Upper lobe of left lung (tissue), 4 donors: ENCODE results near the gene PRELP.

Experiments used
- CTCF ChIP-seq, 6 experiments: fragments of 450-650 bp in 4 of 6; fragments of 200-600 bp in 2 of 6; sonication (generic) in 2 of 6; IDR thresholded peaks; one replicate each; pipeline ENCODE4 v1.5.1; 2016 to 2019; ENCODE audit warnings: antibody characterized with exemption in 6 of 6
- EP300 ChIP-seq, 4 donors: sonication (generic); formaldehyde crosslinking; IDR thresholded peaks; one replicate each; pipeline ENCODE4 v1.5.1; 2017; ENCODE audit warnings: antibody characterized with exemption in 4 of 4, control low read depth in 2 of 4

DNA sequence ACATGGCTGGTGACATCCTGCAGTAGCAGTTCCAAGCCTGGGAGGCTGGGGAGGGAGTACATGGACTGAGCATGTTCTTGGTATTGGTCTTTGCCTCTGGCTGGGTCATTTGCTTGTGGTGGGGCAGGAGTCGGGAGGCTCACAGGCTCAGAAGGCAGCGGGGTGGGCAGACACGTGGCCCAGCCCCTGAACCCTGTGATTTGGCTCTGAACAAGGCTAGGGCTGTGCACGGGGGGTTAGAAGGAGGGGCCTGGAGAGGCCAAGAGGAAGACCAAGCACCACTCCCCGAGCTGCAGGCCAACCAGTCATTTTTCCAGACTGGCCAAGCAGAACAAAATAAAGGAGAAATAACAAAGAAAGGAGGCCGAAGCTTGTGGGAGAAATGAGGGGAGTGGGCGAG lies 9.7 kb upstream of the PRELP start:
- TF ChIP-seq CTCF (IDR thresholded peaks at IDR 0.05) (no peak), EP300 (IDR thresholded peaks at IDR 0.05) (no peak)
